DMS 273 treated with DMSO at 0.1 percent for 48 hours (cell line): Measurements from ENCODE around the gene SIRT6.
"Not testable (repeated sequence)": the region's sequence is repeated elsewhere in the genome, so short reads cannot be mapped to it uniquely, and the experiment has no call there.

Experiments
- DNase-seq: peaks from one replicate; lab custom pipeline; 2025; lab: John Stamatoyannopoulos, UW

The SIRT6 gene

DNA sequence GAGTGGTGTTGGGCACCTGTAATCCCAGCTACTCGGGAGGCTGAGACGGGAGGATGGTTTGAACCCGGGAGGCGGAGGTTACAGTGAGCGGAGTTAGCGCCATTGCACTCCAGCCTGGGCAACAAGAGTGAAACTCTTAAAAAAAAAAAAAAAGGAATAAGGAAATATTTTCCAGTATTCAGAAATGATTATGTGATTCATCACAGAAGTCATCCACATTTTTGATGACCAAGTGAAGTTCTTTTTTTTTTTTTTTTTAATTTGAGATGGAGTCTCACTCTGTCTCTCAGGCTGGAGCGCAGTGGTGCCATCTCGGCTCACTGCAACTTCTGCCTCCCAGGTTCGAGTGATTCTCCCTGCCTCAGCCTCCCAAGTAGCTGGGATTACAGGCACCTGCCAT, 47.0 kb downstream of the SIRT6 start:
- DNase-seq, result not testable (repeated sequence)

DNA sequence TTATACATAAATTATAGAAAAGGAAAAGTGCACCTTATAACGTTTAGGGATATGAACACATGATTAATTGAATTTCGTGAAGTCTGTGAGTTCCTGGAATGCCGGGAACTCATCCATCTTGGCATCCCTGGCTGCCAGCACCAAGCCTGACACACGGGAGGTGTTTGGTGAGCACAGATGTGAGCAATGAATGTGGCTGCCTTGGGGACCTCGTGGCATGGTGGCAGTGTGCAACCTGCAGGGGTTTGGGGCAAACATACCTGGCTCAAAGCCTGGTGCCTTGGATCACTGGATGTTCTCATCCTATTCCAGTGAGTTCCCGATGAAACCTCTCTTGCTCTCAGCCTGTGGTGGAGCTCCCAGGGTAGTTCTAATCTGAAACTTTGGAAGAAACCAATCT, 48.0 kb downstream of the SIRT6 start:
- DNase-seq, result no peak

DNA sequence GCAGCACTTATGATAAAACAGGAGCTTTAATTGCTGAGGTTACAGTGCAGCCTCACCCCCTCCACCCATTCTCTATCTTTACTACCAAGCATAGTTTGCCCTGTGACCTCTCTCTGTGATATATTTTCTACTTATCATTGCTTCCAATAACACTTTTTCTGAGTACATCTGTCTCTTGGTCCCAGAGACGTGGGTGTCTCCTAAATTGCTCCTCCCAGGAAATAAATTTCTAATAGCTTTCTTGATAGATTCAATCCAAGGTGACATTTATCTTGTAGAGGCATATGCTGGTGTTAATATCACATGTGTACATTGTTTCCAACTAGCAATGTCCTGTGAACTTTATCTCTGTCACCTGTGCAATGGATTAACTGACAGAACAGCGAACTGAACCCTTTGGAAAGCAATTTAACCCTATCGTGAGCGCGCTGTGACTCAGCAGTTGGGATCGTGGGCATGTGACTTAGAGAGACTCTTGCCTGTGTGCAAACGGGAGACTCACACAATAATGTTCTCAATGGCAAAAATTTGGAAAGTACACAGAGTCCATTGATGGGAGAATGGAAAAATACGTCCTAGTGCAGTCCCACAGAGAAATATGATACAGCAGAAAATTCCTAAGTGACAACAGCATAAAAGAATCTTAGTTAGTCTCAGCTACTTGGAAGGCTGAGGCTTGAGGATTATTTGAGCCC, 51.5 kb downstream of the SIRT6 start:
- no peak for DNase-seq

DNA sequence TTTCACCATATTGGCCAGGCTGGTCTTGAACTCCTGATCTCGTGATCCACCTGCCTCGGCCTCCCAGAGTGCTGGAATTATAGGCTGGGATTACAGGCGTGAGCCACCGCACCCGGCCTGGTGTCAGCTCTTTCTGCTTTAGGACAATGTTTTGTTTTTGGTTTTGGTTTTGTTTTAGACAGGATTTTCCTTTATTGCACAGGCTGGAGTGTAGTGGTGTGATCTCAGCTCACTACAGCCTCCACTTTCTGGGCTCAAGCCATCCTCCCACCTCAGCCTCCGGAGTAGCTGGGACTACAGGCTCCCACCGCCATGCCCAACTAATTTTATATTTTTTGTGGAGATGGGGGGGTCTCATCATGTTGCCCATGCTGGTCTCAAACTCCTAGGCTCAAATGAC, 53.3 kb downstream of the SIRT6 start:
- DNase-seq, result not testable (repeated sequence)

DNA sequence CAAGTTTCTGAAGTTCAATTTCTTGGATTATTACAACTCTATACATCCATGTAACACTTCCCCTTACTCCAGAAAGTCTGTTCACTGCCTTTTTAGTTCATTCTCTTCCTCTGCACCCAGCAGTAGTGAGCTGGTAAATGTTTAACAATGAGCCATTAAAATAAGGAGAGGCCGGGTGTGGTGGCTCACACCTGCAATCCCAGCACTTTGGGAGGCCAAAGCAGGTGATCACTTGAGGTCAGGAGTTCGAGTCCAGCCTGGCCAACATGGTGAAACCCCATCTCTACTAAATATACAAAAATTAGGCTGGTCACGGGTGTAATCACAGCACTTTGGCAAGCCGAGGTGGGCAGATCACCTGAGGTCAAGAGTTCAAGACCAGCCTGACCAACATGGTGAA, 55.0 kb downstream of the SIRT6 start:
- not testable (repeated sequence) for DNase-seq

DNA sequence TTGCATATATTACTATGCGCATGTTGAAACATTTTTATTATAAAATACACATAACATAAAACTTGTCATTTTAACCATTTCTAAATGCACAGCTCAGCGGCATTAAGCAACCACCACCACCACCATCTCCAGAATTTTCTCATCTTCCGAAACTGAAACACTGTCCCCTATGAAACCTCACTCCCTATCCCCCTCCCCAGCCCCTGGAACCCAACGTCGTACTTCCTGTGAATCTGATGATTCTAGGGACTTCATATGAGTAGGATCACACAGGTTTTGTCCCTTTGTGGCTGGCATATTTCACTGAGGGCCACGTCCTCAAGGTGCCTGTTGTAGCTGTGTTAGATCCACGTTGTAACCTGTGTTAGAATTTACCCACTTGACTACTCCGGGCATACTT, 57.7 kb downstream of the SIRT6 start:
- no peak for DNase-seq
